HepG2 (cell line): ENCODE measurements around the gene ADIPOR2. TPM values are rescaled to one million over a fixed set of nuclear protein-coding genes. Genes with fewer than 3 reads are reported as not detected.

Experiments
- CCAR2 ChIP-seq: fragments of 200-400 bp; formaldehyde crosslinking; optimal IDR thresholded peaks from 2 replicates; pipeline ENCODE3; 2018; ENCODE audit warnings: low read depth, mild to moderate bottlenecking, low read length, moderate library complexity
- DZIP1 ChIP-seq: sonication (generic); formaldehyde crosslinking; IDR thresholded peaks from 2 replicates; pipeline ENCODE4 v1.5.0; 2020; ENCODE audit warnings: mild to moderate bottlenecking, missing genetic modification reagents
- E2F1 ChIP-seq: sonication (generic); formaldehyde crosslinking; IDR thresholded peaks from 2 replicates; pipeline ENCODE4 v1.5.0; 2020; ENCODE audit warnings: missing genetic modification reagents
- FOXO1 ChIP-seq: sonication (generic); formaldehyde crosslinking; IDR thresholded peaks from 2 replicates; pipeline ENCODE4 v1.4.0; 2020; ENCODE audit warnings: missing genetic modification reagents
- GPBP1L1 ChIP-seq: sonication (generic); formaldehyde crosslinking; IDR thresholded peaks from 2 replicates; pipeline ENCODE4 v1.5.0; 2020; ENCODE audit warnings: mild to moderate bottlenecking, missing genetic modification reagents
- HMG20B ChIP-seq: conservative IDR thresholded peaks from 2 replicates; pipeline ENCODE4 v1.6.1; 2016; ENCODE audit warnings: missing genetic modification reagents, missing compliant biosample characterization
- MAFG ChIP-seq: sonication (generic); formaldehyde crosslinking; IDR thresholded peaks from 2 replicates; pipeline ENCODE4 v1.5.1; 2020; ENCODE audit warnings: mild to moderate bottlenecking, missing genetic modification reagents
- MLXIP ChIP-seq: sonication (generic); formaldehyde crosslinking; IDR thresholded peaks from 2 replicates; pipeline ENCODE4 v1.9.0; 2021; ENCODE audit warnings: missing genetic modification reagents, borderline replicate concordance
- MYNN ChIP-seq: sonication (generic); formaldehyde crosslinking; IDR thresholded peaks from 2 replicates; pipeline ENCODE4 v1.4.0; 2020; ENCODE audit warnings: mild to moderate bottlenecking, low read depth, missing genetic modification reagents
- NR2F6 ChIP-seq, 2 experiments: IDR thresholded peaks; 2 replicates each; pipeline ENCODE4 v1.6.1; 2016; ENCODE audit warnings: antibody characterized with exemption in 1 of 2, mild to moderate bottlenecking in 1 of 2
- RBFOX2 ChIP-seq: fragments of 200-400 bp; formaldehyde crosslinking; IDR thresholded peaks from 2 replicates; pipeline ENCODE4 v1.6.1; 2017; ENCODE audit warnings: low read depth, mild to moderate bottlenecking, low read length
- RXRA ChIP-seq: sonication (generic); formaldehyde crosslinking; IDR thresholded peaks from 2 replicates; pipeline ENCODE4 v1.5.1; 2020; ENCODE audit warnings: missing genetic modification reagents
- SATB2 ChIP-seq: sonication (generic); formaldehyde crosslinking; IDR thresholded peaks from 2 replicates; pipeline ENCODE4 v1.5.0; 2020; ENCODE audit warnings: missing genetic modification reagents
- TBP ChIP-seq: sonication (generic); formaldehyde crosslinking; IDR thresholded peaks from 2 replicates; pipeline ENCODE4 v1.5.0; 2020; ENCODE audit warnings: missing genetic modification reagents
- TEF ChIP-seq: sonication (generic); formaldehyde crosslinking; IDR thresholded peaks from 2 replicates; pipeline ENCODE4 v1.5.0; 2020; ENCODE audit warnings: missing genetic modification reagents
- ZNF549 ChIP-seq: sonication (generic); formaldehyde crosslinking; IDR thresholded peaks from 2 replicates; pipeline ENCODE4 v1.5.0; 2020; ENCODE audit warnings: missing genetic modification reagents
- ZSCAN21 ChIP-seq: sonication (generic); formaldehyde crosslinking; IDR thresholded peaks from 2 replicates; pipeline ENCODE4 v1.8.0; 2022; ENCODE audit warnings: mild to moderate bottlenecking, missing genetic modification reagents, moderate library complexity, borderline replicate concordance
- polyA plus RNA-seq, 8 experiments: library from polyadenylated mRNA; depleted of rRNA in 3 of 8; stranded (reverse) in 7 of 8; unstranded in 1 of 8; fragments of >200 nt; fragmentation: Illumina TruSeq in 4 of 8; extraction: Trizol in 4 of 8; gene quantifications; 2 replicates each; pipeline versions ENCODE4 v1.2.1 to v1.2.3, GENCODE V29; 2011 to 2016; ENCODE audit warnings: low read depth in 4 of 8, missing spikeins in 1 of 8, mixed read lengths in 1 of 8; ENCODE audit not compliant: insufficient read depth in 1 of 8
- total RNA-seq, 5 experiments: library from RNA; depleted of rRNA; stranded (reverse); fragments of >200 nt; fragmentation: Illumina TruSeq; extraction: Trizol; gene quantifications; 2 replicates each; pipeline ENCODE4 v1.2.3, GENCODE V29; 2016; ENCODE audit warnings: low read depth in 1 of 5
- TF ChIP-seq, protein P1 (sequence below): sonication (generic); formaldehyde crosslinking; IDR thresholded peaks from 2 replicates; pipeline ENCODE4 v1.4.0; 2020; ENCODE audit warnings: mild to moderate bottlenecking, missing genetic modification reagents

ADIPOR2 gene
- total and polyA plus RNA-seq, 2 of the 13 experiments (the other 11 are each of a cell fraction or from before 2014, with no cell fraction given): 35.2 to 52.2 TPM

DNA sequence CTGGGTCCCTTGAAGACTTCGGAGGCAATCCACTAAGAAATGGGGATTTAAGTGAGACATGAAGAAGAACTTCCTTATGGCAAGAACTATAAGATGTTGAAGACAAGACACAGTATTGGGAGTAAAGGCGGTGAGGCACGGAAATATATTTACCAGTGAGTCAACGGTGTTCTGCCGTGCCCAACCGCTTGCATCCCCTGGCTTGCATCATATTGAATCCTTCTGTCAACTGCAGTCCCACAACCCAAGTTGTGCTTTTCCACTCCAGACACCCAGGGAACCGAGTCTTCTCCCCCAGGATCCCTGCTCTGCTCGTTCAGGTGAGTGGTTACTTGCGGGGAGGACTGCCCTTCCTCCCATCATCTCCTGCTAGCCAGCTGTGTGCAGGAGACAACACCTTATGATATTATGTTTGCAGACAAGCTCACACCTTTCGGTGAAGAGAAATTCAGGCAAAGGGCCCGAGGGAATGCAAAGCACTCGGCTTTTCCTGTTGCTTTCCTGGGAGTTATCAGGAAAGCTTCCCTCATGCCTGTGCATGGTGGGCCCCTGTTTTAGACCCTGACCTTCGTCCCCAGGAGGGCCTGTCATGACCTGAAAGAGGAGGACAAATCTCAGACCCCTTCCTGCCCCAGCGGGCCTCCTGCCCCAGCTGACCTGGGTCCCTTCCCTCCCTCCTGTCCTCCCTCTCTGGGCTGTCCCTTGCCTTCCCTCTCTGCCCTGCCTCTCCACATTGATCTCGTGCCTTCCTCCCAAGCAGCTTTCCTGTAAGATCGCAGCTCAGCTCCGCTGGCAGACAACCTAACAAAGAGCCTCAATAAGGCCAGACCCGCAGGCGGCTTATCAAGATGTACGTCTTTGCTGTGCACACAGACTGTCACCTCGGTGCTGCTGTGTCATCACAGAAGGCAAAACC is 125.2 kb downstream of the ADIPOR2 start (continued):
- TF ChIP-seq MLXIP (CRISPR knock-in tag): no peak
- no peak for TF ChIP-seq GPBP1L1 (CRISPR knock-in tag)
- TF ChIP-seq FOXO1 (CRISPR knock-in tag): no peak
- TF ChIP-seq ZSCAN21 (CRISPR knock-in tag): no peak; the same call in 1 of the 2 replicates
- TF ChIP-seq RXRA (CRISPR knock-in tag): peak; percentile 75
- no peak for TF ChIP-seq TBP
- no peak for TF ChIP-seq ZNF549 (CRISPR knock-in tag)
- TF ChIP-seq TEF (CRISPR knock-in tag): no peak
- TF ChIP-seq HMG20B (CRISPR knock-in tag): 0 out of 2 replicates have a peak, but pooled peaks have one; percentile 8
- no peak for TF ChIP-seq E2F1 (CRISPR knock-in tag)
- no peak for TF ChIP-seq DZIP1 (CRISPR knock-in tag)
- TF ChIP-seq SATB2 (CRISPR knock-in tag): no peak
- no peak for TF ChIP-seq MAFG (CRISPR knock-in tag)
- TF ChIP-seq MYNN (CRISPR knock-in tag): no peak
- peak; percentile 83 for TF ChIP-seq NR2F6 (IDR thresholded peaks at IDR 0.05)
- peak; percentile 75 for TF ChIP-seq NR2F6 (CRISPR knock-in tag; IDR thresholded peaks at IDR 0.05)
- TF ChIP-seq, protein P1, sequence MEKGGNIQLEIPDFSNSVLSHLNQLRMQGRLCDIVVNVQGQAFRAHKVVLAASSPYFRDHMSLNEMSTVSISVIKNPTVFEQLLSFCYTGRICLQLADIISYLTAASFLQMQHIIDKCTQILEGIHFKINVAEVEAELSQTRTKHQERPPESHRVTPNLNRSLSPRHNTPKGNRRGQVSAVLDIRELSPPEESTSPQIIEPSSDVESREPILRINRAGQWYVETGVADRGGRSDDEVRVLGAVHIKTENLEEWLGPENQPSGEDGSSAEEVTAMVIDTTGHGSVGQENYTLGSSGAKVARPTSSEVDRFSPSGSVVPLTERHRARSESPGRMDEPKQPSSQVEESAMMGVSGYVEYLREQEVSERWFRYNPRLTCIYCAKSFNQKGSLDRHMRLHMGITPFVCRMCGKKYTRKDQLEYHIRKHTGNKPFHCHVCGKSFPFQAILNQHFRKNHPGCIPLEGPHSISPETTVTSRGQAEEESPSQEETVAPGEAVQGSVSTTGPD: no peak
- no peak for TF ChIP-seq CCAR2
- TF ChIP-seq RBFOX2: no peak
